ENCODE data around the gene SKIC3.

DNA sequence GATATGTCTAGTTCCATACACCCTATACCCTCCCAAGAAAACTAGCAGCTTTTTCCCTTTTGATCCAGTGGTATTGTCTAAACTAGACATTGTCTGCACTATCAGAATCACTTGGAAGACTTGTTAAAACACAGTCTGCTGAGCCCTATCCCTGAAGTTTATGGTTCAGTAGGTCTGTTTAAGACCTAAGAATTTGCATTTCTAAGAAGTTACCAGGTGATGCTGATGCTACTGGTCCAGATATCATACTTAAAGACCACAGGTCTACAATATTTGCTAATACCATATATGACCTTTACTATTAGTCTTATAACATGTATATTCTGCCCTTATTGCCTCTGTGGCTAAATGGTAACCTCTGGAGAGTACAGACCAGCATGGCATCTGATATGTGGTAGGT, 23.3 kb downstream of the SKIC3 start:
- TF ChIP-seq, protein P1, sequence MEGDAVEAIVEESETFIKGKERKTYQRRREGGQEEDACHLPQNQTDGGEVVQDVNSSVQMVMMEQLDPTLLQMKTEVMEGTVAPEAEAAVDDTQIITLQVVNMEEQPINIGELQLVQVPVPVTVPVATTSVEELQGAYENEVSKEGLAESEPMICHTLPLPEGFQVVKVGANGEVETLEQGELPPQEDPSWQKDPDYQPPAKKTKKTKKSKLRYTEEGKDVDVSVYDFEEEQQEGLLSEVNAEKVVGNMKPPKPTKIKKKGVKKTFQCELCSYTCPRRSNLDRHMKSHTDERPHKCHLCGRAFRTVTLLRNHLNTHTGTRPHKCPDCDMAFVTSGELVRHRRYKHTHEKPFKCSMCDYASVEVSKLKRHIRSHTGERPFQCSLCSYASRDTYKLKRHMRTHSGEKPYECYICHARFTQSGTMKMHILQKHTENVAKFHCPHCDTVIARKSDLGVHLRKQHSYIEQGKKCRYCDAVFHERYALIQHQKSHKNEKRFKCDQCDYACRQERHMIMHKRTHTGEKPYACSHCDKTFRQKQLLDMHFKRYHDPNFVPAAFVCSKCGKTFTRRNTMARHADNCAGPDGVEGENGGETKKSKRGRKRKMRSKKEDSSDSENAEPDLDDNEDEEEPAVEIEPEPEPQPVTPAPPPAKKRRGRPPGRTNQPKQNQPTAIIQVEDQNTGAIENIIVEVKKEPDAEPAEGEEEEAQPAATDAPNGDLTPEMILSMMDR (IDR thresholded peaks at IDR 0.05; ENCODE audit: poor library complexity): no peak
- TF ChIP-seq EZH2phosphoT487 (IDR thresholded peaks at IDR 0.05; ENCODE audit: low read depth, severe bottlenecking, unreplicated experiment) (no peak), EZH2 (IDR thresholded peaks at IDR 0.05; ENCODE audit: borderline replicate concordance) (no peak)

Data from hepatocyte (in vitro differentiated cells).